NCI-H2029 treated with DMSO at 0.1 percent for 48 hours (cell line): Measurements from ENCODE around the gene ACOX3.

Experiments
- DNase-seq: peaks from one replicate; lab custom pipeline; 2025; lab: John Stamatoyannopoulos, UW

The ACOX3 gene

GRCh38 chr4:8334786-8335460 lies 105.6 kb downstream of the ACOX3 start:
- DNase-seq = no peak

GRCh38 chr4:8333726-8334460 lies 106.6 kb downstream of the ACOX3 start:
- DNase-seq = no peak

- DNase-seq = no peak
Measured at GRCh38 chr4:8332891-8333331, 107.6 kb downstream of the ACOX3 start.

DNA sequence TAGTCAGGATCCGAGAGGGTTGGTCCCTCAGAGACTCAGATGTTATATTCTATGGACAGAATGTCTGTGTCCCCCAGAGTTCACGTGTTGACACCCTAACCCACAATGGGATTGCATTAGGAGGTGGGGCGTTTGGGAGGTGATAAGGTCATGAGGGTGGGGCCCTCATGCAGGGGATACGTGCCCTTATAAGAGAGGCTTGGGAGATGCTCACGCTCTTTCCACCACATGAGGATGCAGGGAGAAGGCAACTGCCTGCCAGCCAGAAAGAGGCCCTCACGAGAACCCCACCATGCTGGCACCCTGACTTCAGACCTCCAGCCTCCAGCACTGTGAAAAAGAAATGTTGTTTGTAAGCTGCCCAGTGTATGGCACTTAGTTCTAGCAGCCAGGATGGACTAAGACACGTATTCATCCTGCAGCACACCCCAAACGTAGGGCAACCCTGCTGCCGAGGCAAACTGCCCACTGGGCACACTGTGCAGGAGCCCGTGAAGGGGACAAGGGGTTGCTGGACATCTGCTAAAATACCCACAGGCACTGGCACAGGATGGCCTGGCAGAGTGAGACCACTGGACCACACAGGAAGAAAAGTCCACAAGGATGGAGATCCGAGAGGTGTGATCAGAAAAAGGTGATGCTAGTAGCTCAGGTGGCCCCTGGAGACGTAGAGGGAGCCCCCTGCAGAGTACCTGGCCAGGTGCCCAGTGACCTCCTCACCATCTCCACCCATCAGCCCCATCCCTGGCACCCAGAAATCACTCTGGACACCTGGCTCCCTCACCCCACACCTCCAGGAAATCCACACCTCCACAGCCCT lies 108.3 kb downstream of the ACOX3 start:
- DNase-seq = no peak

DNA sequence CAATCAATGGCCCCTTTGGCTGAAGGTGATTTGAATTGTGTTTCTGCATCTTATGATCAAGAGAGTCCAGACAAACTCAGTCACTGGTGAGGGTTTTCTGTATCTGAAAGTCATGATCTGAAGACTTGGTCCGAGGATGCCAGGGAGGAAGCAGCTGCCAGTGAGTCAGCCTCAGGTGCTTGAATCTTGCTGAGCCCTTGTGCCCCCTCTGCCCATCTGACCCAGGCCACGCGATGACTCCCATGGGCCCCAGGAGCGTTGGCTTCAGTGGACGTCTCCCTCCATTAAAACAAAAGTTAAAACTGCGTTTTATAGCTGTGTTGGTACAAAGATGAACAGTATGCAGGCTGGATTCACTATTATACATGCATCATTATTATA lies 109.0 kb downstream of the ACOX3 start:
- no peak for DNase-seq

GRCh38 chr4:8330821-8331574 lies 109.5 kb downstream of the ACOX3 start:
- DNase-seq = no peak

DNA sequence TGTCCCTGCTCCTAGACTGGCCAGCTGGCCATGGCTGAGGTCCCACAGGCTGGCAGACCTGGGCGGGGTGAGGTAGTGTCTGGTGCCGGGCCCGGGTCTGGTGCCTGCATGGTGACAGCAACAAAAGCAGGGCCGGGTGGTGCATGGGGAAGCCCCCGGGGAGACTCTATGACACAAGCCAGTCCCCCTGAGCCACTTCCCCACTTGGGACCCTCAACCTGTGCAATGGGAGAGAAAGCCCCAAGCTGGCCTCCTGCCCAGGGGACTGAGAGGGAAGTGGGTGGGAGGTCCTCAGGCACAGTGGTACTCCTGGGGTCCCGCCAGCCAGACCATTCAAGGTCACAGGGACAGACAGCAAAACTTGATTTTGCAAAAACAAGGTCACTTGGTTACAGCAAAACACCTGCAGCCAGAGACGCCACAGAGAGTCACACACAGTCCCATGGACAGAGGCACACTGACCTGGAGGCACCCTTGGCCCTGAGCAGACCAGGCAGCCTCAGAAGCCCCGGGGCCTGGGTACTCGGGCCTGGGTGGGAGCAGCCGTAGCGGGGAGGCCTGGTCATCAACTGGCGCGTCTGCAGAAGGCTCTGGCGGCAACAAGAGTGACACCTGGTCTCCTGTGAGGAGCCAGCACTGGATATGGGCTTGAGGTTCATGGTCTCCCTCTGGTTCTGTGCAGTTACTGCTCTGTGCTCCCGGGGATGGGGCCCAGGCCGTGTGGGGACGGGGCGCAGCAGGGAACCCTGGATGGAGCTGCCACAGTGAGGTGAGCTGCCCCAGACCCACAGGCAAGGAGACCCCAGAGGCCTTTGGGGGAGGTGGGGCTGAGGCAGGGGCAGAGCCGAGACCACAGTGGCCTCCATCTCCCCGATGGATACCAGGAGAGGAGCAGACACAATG lies 110.4 kb downstream of the ACOX3 start:
- DNase-seq = no peak

- no peak for DNase-seq
Measured at GRCh38 chr4:8329560-8329858, 111.0 kb downstream of the ACOX3 start.

GRCh38 chr4:8328866-8329559 lies 111.5 kb downstream of the ACOX3 start:
- DNase-seq = no peak

DNA sequence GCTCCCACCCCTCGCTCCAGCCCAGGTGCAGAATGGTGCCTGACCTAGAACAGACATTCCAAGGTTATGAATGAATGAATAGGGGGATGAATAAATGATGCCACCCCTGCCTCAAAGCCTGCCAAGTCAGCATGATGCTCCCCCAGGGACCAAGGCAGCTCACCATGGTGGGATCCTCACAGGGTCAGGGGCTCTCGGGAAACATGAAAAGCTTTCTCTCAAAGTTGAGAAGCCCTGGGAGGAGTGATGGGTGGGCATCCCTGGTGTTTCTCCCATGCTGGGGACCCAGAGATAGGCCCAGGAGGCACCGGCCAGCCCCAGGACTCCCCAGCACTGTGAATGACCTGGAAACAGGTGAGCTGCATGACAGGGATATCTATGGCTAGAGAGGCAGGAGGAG lies 112.1 kb downstream of the ACOX3 start:
- no peak for DNase-seq

GRCh38 chr4:8326206-8326605 lies 114.3 kb downstream of the ACOX3 start:
- DNase-seq = no peak

- no peak for DNase-seq
Measured at GRCh38 chr4:8325291-8325973, 115.1 kb downstream of the ACOX3 start.

GRCh38 chr4:8324640-8325239 lies 115.8 kb downstream of the ACOX3 start:
- no peak for DNase-seq

DNA sequence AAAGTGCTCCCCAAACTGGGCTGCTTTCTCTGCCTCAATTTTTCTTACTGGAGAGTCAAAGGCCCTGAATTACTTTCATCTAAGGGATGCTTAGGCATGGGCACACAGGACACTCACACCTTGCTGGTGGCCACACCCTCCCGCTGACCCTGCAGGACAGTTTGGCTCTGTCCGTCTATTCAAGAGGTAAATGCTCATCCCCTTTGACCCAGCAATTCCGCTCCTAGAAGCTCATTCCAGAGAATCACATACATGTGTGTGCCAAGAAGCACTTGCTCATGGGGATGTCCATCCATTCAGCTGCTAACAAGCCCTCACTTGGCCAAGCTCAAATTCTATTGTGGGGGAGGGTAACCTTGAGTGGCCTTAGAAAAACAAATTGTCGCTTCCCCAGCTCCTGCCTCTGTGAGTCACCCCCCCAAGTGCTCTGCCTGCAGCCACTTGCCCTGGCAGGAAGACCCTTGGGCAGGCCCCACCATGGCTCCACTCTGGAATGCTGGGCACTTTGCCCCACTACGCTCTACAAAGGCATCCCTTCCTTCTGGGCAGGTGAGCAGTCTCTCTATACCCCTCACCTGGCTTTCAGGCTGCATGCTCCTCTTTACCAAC lies 116.5 kb downstream of the ACOX3 start:
- DNase-seq = no peak

DNA sequence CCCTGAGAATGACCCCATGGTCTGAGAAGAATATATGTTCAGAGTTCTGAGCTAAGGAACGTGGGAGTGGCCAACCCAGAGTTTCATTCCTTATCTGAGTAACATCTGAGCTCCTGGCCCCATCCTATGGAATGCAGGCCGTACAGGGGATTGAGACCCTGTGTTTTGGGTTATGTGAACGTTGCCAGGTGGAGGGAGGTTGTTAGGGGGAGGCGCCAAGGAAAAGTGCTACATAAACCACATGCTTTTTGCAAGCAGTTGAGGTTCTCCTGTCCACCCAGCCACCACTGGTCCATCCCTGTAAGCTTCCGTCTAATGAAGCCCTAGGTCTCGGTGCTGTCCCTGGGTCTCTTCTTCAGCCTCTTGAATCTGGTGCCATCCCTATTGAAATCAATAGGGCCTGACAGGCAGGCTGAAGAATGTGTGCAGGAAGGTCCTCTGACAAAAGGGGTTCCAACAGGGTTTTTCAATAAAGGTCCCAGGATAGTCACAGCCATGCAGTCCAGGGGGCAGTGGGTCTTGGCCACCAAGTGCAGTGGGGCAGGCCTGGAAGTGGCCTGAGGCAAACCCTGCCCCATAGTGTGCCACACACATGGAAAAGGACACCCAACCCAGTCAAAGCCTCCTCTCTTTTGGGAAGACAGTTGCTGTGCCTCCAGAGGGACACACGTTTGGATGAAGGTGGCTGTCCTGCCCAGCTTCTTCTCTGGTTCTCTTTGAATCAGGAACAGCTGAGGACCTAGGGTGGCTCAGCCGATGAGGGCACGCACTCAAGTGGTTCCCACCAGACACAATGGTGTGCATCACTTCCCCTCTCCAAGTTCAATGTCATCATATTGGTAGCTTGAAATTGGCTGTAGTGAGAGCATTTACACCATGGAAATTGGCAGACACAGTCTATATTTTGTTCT lies 117.5 kb downstream of the ACOX3 start:
- no peak for DNase-seq

- no peak for DNase-seq
Measured at GRCh38 chr4:8321771-8322170, 118.8 kb downstream of the ACOX3 start.

GRCh38 chr4:8321220-8321619 lies 119.3 kb downstream of the ACOX3 start:
- DNase-seq = no peak

- no peak for DNase-seq
Measured at GRCh38 chr4:8320386-8320750, 120.2 kb downstream of the ACOX3 start.
